Erythroblast (primary cell): ENCODE results near the gene TRAPPC12.

Source experiments
- GATA1 ChIP-seq: IDR thresholded peaks from 2 replicates; pipeline ENCODE4 v1.6.1; 2011; ENCODE audit warnings: low read depth, mild to moderate bottlenecking, control low read depth, low read length, moderate library complexity
- POLR2A ChIP-seq: IDR thresholded peaks from 2 replicates; pipeline ENCODE4 v1.6.1; 2011; ENCODE audit warnings: mild to moderate bottlenecking, low read length

GRCh38 chr2:3433776-3434400 lies 54.4 kb downstream of the TRAPPC12 start:
- no peak for TF ChIP-seq POLR2A
- no peak for TF ChIP-seq GATA1
